HCT116 (cell line): Measurements from ENCODE around the gene CNKSR3. TPM values are rescaled to one million over a fixed set of nuclear protein-coding genes. Genes with fewer than 3 reads are reported as not detected.

ENCODE experiments used
- ATAC-seq: fragments of 200-7000 bp; cut with Tn5 transposase; 2 replicates; pipeline ENCODE4 v1.9.1; 2020; ENCODE audit warnings: mild to moderate bottlenecking, moderate library complexity
- BruUV-seq: library from RNA; stranded (reverse); fragments of 400-500 nt; replicated peaks from 2 replicates; lab custom pipeline; 2021; lab: Mats Ljungman, UMichigan
- CTCF ChIA-PET: fragments of 300-600 bp; sonication (Branson Sonifier 250); formaldehyde crosslinking; loops from one replicate; lab custom pipeline; 2021; ENCODE audit warnings: antibody characterized with exemption; lab: Charles Lee
- POLR2A ChIA-PET: fragments of 300-600, 350-600 bp; sonication (Branson Sonifier 250); formaldehyde crosslinking; loops from one replicate; lab custom pipeline; 2021; ENCODE audit warnings: antibody characterized with exemption; lab: Charles Lee
- RAD21 ChIA-PET, 2 experiments: fragments of 300-600 bp; sonication (Branson Sonifier 250); formaldehyde crosslinking; loops; one replicate each; lab custom pipeline; 2023; ENCODE audit warnings: low total read pairs in 2 of 2; ENCODE audit not compliant: uncharacterized antibody in 2 of 2, unreplicated experiment in 2 of 2, low non-redundant PET in 1 of 2; lab: Charles Lee
- DNase-seq: peaks from one replicate; pipeline ENCODE4 v3.0.0-alpha.2; 2010; ENCODE audit warnings: low read depth, low spot score
- H2AFZ ChIP-seq: fragments of 200-600 bp; shearing (Covaris generic), sonication (generic); 2 replicates; pipeline ENCODE4 v1.6.1; 2017; ENCODE audit warnings: low read depth, mixed run types, mixed read lengths, antibody characterized with exemption, low read length; ENCODE audit not compliant: poor library complexity, severe bottlenecking
- H3K27ac ChIP-seq: 2 replicates; pipeline ENCODE4 v1.5.1; 2012; ENCODE audit warnings: low read depth, low read length
- H3K27me3 ChIP-seq: fragments of 200-600 bp; sonication (generic); 2 replicates; pipeline ENCODE4 v1.6.1; 2016; ENCODE audit warnings: mixed run types, low read length, mixed read lengths; ENCODE audit not compliant: insufficient read depth
- H3K36me3 ChIP-seq, 2 experiments: fragments of 200-500 bp in 1 of 2; fragments of 200-600 bp in 1 of 2; sonication (Bioruptor generic) in 1 of 2; sonication (generic) in 1 of 2; 2 replicates each; pipeline versions ENCODE4 v1.5.1 to v1.6.1; 2014 to 2016; ENCODE audit warnings: low read length in 2 of 2, inconsistent platforms in 1 of 2, mixed read lengths in 1 of 2, mixed run types in 1 of 2; ENCODE audit not compliant: insufficient read depth in 2 of 2, control insufficient read depth in 1 of 2
- H3K4me1 ChIP-seq, 2 experiments: fragments of 200-600 bp in 1 of 2; sonication (generic) in 1 of 2; 2 replicates each; pipeline versions ENCODE4 v1.5.1 to v1.6.1; 2012 to 2017; ENCODE audit warnings: low read length in 2 of 2, inconsistent platforms in 1 of 2, mild to moderate bottlenecking in 1 of 2, mixed read lengths in 1 of 2, mixed run types in 1 of 2, moderate library complexity in 1 of 2; ENCODE audit not compliant: insufficient read depth in 2 of 2, control insufficient read depth in 1 of 2
- H3K4me2 ChIP-seq: fragments of 200-600 bp; sonication (generic); 2 replicates; pipeline ENCODE4 v1.6.1; 2017; ENCODE audit warnings: mixed run types, low read length, mixed read lengths
- H3K4me3 ChIP-seq, 2 experiments: fragments of 200-600 bp in 1 of 2; sonication (generic) in 1 of 2; replicated peaks in 1 of 2; 2 replicates each; pipeline ENCODE4 v1.5.1; 2011 to 2016; ENCODE audit warnings: low read length in 2 of 2, control low read depth in 1 of 2, low read depth in 1 of 2, mild to moderate bottlenecking in 1 of 2, mixed read lengths in 1 of 2, mixed run types in 1 of 2
- H3K79me2 ChIP-seq: fragments of 200-600 bp; sonication (generic); 2 replicates; pipeline ENCODE4 v1.6.1; 2017; ENCODE audit warnings: mild to moderate bottlenecking, mixed run types, low read length, moderate library complexity, mixed read lengths; ENCODE audit not compliant: insufficient read depth
- H3K9ac ChIP-seq: fragments of 200-600 bp; sonication (generic); 2 replicates; pipeline ENCODE4 v1.6.1; 2016; ENCODE audit warnings: low read length, mixed read lengths
- H3K9me2 ChIP-seq: fragments of 200-600 bp; sonication (generic), shearing (Covaris generic); 2 replicates; pipeline ENCODE4 v1.6.1; 2017; ENCODE audit warnings: mixed run types, mild to moderate bottlenecking, moderate library complexity; ENCODE audit not compliant: insufficient read depth
- H3K9me3 ChIP-seq, 2 experiments: fragments of 200-500 bp in 1 of 2; fragments of 200-600 bp in 1 of 2; sonication (Bioruptor generic) in 1 of 2; sonication (generic) in 1 of 2; 2 replicates each; pipeline ENCODE4 v1.6.1; 2014 to 2017; ENCODE audit warnings: low read length in 2 of 2, mixed read lengths in 2 of 2, inconsistent platforms in 1 of 2, low read depth in 1 of 2, mild to moderate bottlenecking in 1 of 2, mixed run types in 1 of 2, moderate library complexity in 1 of 2; ENCODE audit not compliant: control insufficient read depth in 1 of 2, insufficient read depth in 1 of 2
- H4K20me1 ChIP-seq: fragments of 200-600 bp; sonication (generic), shearing (Covaris generic); 2 replicates; pipeline ENCODE4 v1.6.1; 2017; ENCODE audit warnings: mixed run types, mild to moderate bottlenecking, moderate library complexity; ENCODE audit not compliant: insufficient read depth
- CBX3 ChIP-seq: IDR thresholded peaks from 2 replicates; pipeline ENCODE4 v1.6.1; 2012; ENCODE audit warnings: low read depth
- CEBPB ChIP-seq: IDR thresholded peaks from 2 replicates; pipeline ENCODE4 v1.6.1; 2012; ENCODE audit warnings: low read depth
- CTCF ChIP-seq, 3 experiments: fragments of 200-600 bp in 1 of 3; sonication (generic) in 1 of 3; IDR thresholded peaks in 2 of 3; conservative IDR thresholded peaks in 1 of 3; 2 replicates each; pipeline ENCODE4 v1.5.1; 2012 to 2017; ENCODE audit warnings: low read depth in 2 of 3, low read length in 2 of 3, antibody characterized with exemption in 1 of 3, borderline replicate concordance in 1 of 3, control low read depth in 1 of 3, mild to moderate bottlenecking in 1 of 3, mixed read lengths in 1 of 3, mixed run types in 1 of 3, moderate library complexity in 1 of 3; ENCODE audit not compliant: insufficient read depth in 1 of 3
- EGR1 ChIP-seq: IDR thresholded peaks from 2 replicates; pipeline ENCODE4 v1.6.1; 2012; ENCODE audit warnings: low read depth
- ELF1 ChIP-seq: IDR thresholded peaks from 2 replicates; pipeline ENCODE4 v1.6.1; 2012; ENCODE audit warnings: low read depth, borderline replicate concordance
- EZH2 ChIP-seq: fragments of 200-600 bp; sonication (generic); IDR thresholded peaks from 2 replicates; pipeline ENCODE4 v1.6.1; 2017; ENCODE audit warnings: antibody characterized with exemption, mixed run types
- EZH2phosphoT487 ChIP-seq: fragments of 200-600 bp; IDR thresholded peaks from 2 replicates; pipeline ENCODE4 v1.6.1; 2018; ENCODE audit warnings: antibody characterized with exemption, borderline replicate concordance
- FOSL1 ChIP-seq: IDR thresholded peaks from 2 replicates; pipeline ENCODE4 v1.6.1; 2012; ENCODE audit warnings: low read depth
- JUND ChIP-seq: IDR thresholded peaks from 2 replicates; pipeline ENCODE4 v1.6.1; 2012
- MAX ChIP-seq: IDR thresholded peaks from 2 replicates; pipeline ENCODE4 v1.6.1; 2012
- POLR2AphosphoS5 ChIP-seq: IDR thresholded peaks from 2 replicates; pipeline ENCODE4 v1.6.1; 2011; ENCODE audit warnings: mild to moderate bottlenecking, low read depth, low read length, moderate library complexity
- SP1 ChIP-seq: IDR thresholded peaks from 2 replicates; pipeline ENCODE4 v1.6.1; 2012; ENCODE audit warnings: low read depth
- SRF ChIP-seq: IDR thresholded peaks from 2 replicates; pipeline ENCODE4 v1.6.1; 2012; ENCODE audit warnings: low read depth
- TCF7L2 ChIP-seq: IDR thresholded peaks from 2 replicates; pipeline ENCODE4 v1.7.0; 2011; ENCODE audit warnings: borderline replicate concordance, inconsistent platforms; ENCODE audit not compliant: insufficient read depth, insufficient read length; ENCODE audit errors: extremely low read depth
- YY1 ChIP-seq: IDR thresholded peaks from 2 replicates; pipeline ENCODE4 v1.6.1; 2011; ENCODE audit warnings: low read length, low read depth, moderate library complexity, mild to moderate bottlenecking; ENCODE audit not compliant: insufficient replicate concordance; ENCODE audit errors: extremely low read depth
- intact Hi-C: fragments of 100-400 bp; cut with micrococcal nuclease; formaldehyde crosslinking; loops from 2 replicates; pipeline ENCODE4 v1.10.0; 2022
- total RNA-seq: library from RNA; stranded (reverse); gene quantifications from one replicate; pipeline ENCODE4 v1.2.1, GENCODE V29; 2021; ENCODE audit not compliant: unreplicated experiment

Gene CNKSR3
- total RNA-seq, 1 experiment from 2014 or later = 15.4 TPM

DNA sequence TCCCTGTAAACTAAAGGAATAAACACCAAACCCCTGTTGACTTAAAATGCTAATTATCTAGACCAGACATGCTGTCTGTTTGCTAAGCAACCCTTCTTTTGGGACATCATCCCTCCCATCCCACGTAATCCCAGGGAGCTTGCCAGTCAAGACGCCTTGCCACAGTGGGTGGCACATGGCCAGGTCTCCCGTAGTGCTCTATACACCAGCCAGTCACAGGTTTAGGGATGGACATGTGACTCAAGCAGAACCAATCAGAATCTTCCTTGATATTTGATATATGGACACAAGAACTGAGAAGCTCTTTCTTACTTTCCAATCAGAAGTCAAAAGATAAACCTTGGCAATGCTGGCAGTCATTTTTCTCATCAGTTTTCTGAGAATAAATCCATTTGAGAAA is 60.0 kb downstream of the CNKSR3 start (continued):
- TF ChIP-seq MAX = no peak
- no peak for TF ChIP-seq CEBPB
- no peak for TF ChIP-seq SRF
- TF ChIP-seq YY1 = no peak
- TF ChIP-seq POLR2AphosphoS5 = no peak
- TF ChIP-seq ELF1 = no peak
- no peak for TF ChIP-seq CBX3
- TF ChIP-seq TCF7L2 = no peak
- TF ChIP-seq EZH2phosphoT487 = no peak
- no peak for TF ChIP-seq EGR1
- TF ChIP-seq JUND = no peak

DNA sequence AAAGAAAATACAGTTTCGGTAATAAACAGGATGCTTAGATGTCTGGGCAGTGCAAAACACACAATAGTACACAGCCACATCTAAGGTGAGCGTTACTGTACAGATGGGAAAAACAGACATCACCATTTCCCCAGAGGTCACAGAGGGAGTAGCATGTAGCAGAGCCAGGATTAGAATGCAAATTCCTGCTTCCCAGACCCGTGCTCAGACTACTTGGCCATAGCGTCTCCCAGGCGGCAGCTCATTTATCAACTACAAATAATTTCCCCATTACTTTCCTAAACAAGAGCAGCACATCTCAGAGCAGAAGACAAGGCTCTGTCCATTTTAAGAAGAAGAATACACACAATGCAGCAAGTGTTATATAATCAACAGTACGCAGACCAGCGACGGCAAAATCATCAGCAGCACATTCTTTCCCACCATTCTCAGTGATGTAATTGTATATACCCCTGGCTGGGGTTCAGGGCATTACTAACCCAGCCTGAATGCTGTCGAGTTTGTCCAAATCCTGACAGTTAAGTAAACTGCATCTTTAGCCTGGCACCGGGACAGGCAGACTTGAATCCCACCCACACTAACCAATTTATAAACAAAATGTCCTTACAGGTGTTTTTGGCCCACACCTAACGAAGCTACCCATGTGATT is 61.9 kb downstream of the CNKSR3 start:
- CTCF ChIA-PET = no interaction called here
- BruUV-seq = no TSS peak
- Histone ChIP-seq H3K4me1 (no peaks in the 10 kb centered on the region), H3K9me2 (no peaks in the 10 kb centered on the region), H3K9ac (no peak overlapping the region), H3K79me2 (peaks cover under 1% of the 10 kb centered on the region; the same call in 1 of the 2 replicates), H3K36me3 (no peaks in the 10 kb centered on the region), H3K4me2 (no peak overlapping the region), H3K9me3 (no peaks in the 10 kb centered on the region), H4K20me1 (no peaks in the 10 kb centered on the region), H3K27me3 (no peaks in the 10 kb centered on the region), H3K4me3 (no peak overlapping the region), H3K27ac (no peak overlapping the region), H2AFZ (no peak overlapping the region)
- TF ChIP-seq FOSL1 (no peak), CEBPB (no peak), MAX (no peak), SP1 (no peak), JUND (no peak), CTCF (IDR thresholded peaks at IDR 0.05 in 2 of 3, conservative IDR thresholded peaks at IDR 0.05 in 1 of 3; ENCODE audit: borderline replicate concordance in 1 of 3, insufficient read depth in 1 of 3, low read depth in 2 of 3, low read length in 2 of 3) (0 out of 6 replicates have a peak, but pooled peaks of 2 of the 3 experiments have one; percentile 10 to 14), SRF (no peak), EZH2 (no peak)
- intact Hi-C loops = no loop called here
- RAD21 ChIA-PET = no interaction called here
- DNase-seq (no peak), ATAC-seq (peak; percentile 71)
- POLR2A ChIA-PET = no interaction called here
